Panc1 (cell line): ENCODE results near the gene RER1. TPM values are rescaled to one million over a fixed set of nuclear protein-coding genes. Genes with fewer than 3 reads are reported as not detected.

Experiments used
- ATAC-seq: fragments of 200-7000 bp; cut with Tn5 transposase; 2 replicates; pipeline ENCODE4 v1.9.1; 2020; ENCODE audit warnings: mild to moderate bottlenecking, moderate library complexity
- BruUV-seq: library from RNA; stranded (reverse); fragments of 400-500 nt; replicated peaks from 2 replicates; lab custom pipeline; 2021; lab: Mats Ljungman, UMichigan
- CTCF ChIA-PET: fragments of 300-600 bp; sonication (Branson Sonifier 250); formaldehyde crosslinking; loops from one replicate; lab custom pipeline; 2022; ENCODE audit warnings: antibody characterized with exemption; lab: Charles Lee
- POLR2A ChIA-PET: fragments of 300-600 bp; sonication (Branson Sonifier 250); formaldehyde crosslinking; loops from one replicate; lab custom pipeline; 2022; ENCODE audit warnings: antibody characterized with exemption; lab: Charles Lee
- DNase-seq: peaks from one replicate; pipeline ENCODE4 v3.0.0-alpha.2; 2010; ENCODE audit warnings: low read depth, low spot score
- H3K27ac ChIP-seq: 2 replicates; pipeline ENCODE4 v1.5.1; 2011; ENCODE audit warnings: mild to moderate bottlenecking, low read length, inconsistent platforms
- H3K27me3 ChIP-seq: fragments of 200-500 bp; sonication (Bioruptor generic); 2 replicates; pipeline ENCODE4 v1.6.0; 2014; ENCODE audit warnings: low read length, inconsistent platforms; ENCODE audit not compliant: control insufficient read depth, insufficient read depth
- H3K36me3 ChIP-seq: fragments of 200-500 bp; sonication (Bioruptor generic); 2 replicates; pipeline ENCODE4 v1.5.1; 2014; ENCODE audit warnings: inconsistent platforms, mild to moderate bottlenecking, low read length, moderate library complexity; ENCODE audit not compliant: control insufficient read depth, insufficient read depth
- H3K4me1 ChIP-seq: 2 replicates; pipeline ENCODE4 v1.5.1; 2011; ENCODE audit warnings: inconsistent platforms, mild to moderate bottlenecking, low read length, moderate library complexity; ENCODE audit not compliant: control insufficient read depth, insufficient read depth
- H3K4me3 ChIP-seq, 2 experiments: 2 replicates each; pipeline ENCODE4 v1.5.1; 2011 to 2012; ENCODE audit warnings: low read depth in 2 of 2, low read length in 2 of 2, mild to moderate bottlenecking in 2 of 2, inconsistent platforms in 1 of 2, moderate library complexity in 1 of 2
- H3K9me3 ChIP-seq: fragments of 200-500 bp; sonication (Bioruptor generic); 2 replicates; pipeline ENCODE4 v1.5.1; 2014; ENCODE audit warnings: low read depth, mild to moderate bottlenecking, inconsistent platforms, low read length, moderate library complexity; ENCODE audit not compliant: control insufficient read depth, insufficient read depth
- CTCF ChIP-seq: fragments of 450-650 bp; IDR thresholded peaks from 2 replicates; pipeline ENCODE4 v1.5.1; 2017; ENCODE audit warnings: mild to moderate bottlenecking
- POLR2AphosphoS5 ChIP-seq: IDR thresholded peaks from 2 replicates; pipeline ENCODE4 v1.6.1; 2012; ENCODE audit warnings: mild to moderate bottlenecking, low read depth, low read length, moderate library complexity
- REST ChIP-seq, 2 experiments: IDR thresholded peaks; 2 replicates each; pipeline ENCODE4 v1.6.1; 2011 to 2012; ENCODE audit warnings: low read depth in 2 of 2, control low read depth in 1 of 2, low read length in 1 of 2, mild to moderate bottlenecking in 1 of 2, moderate library complexity in 1 of 2; ENCODE audit not compliant: insufficient read depth in 1 of 2
- SIN3A ChIP-seq: IDR thresholded peaks from 2 replicates; pipeline ENCODE4 v1.6.1; 2012; ENCODE audit warnings: low read depth, mild to moderate bottlenecking, low read length, moderate library complexity, borderline replicate concordance; ENCODE audit not compliant: insufficient read depth
- TCF7L2 ChIP-seq: IDR thresholded peaks from 2 replicates; pipeline ENCODE4 v1.6.1; 2011; ENCODE audit warnings: mild to moderate bottlenecking, low read depth, low read length, inconsistent platforms
- in situ Hi-C: cut with HindIII; loops from 2 replicates; pipeline ENCODE4 v1.10.0; 2016; ENCODE audit warnings: low sequenced_read_pairs, low pct_unique_long_range_greater_than_20kb
- intact Hi-C: fragments of 100-400 bp; cut with micrococcal nuclease; formaldehyde crosslinking; loops from one replicate; pipeline ENCODE4 v1.10.0; 2022; ENCODE audit not compliant: unreplicated experiment
- total RNA-seq: library from RNA; stranded (reverse); gene quantifications from one replicate; pipeline ENCODE4 v1.2.1, GENCODE V29; 2021; ENCODE audit not compliant: unreplicated experiment

RER1 gene
- total RNA-seq, 1 experiment from 2014 or later, result 235 TPM

GRCh38 chr1:2347409-2347785 lies 44.2 kb upstream of the RER1 start:
- Histone ChIP-seq H3K9me3 (no peaks in the 10 kb centered on the region), H3K4me3 (no peak overlapping the region), H3K27me3 (no peaks in the 10 kb centered on the region), H3K27ac (no peak overlapping the region), H3K4me1 (no peaks in the 10 kb centered on the region), H3K36me3 (no peaks in the 10 kb centered on the region)
- no peak for TF ChIP-seq POLR2AphosphoS5
- DNase-seq, result no peak
- ChIA-PET CTCF (no interaction called here), POLR2A (no interaction called here)
- in situ Hi-C loops (no loop called here), intact Hi-C loops (no loop called here)
- no TSS peak for BruUV-seq
- ATAC-seq, result no peak

- Histone ChIP-seq H3K9me3 (no peaks in the 10 kb centered on the region), H3K4me1 (no peaks in the 10 kb centered on the region), H3K27ac (no peak overlapping the region), H3K27me3 (no peaks in the 10 kb centered on the region), H3K4me3 (no peak overlapping the region), H3K36me3 (no peaks in the 10 kb centered on the region)
- POLR2A ChIA-PET, result no interaction called here
- DNase-seq (no peak), ATAC-seq (no peak)
- TF ChIP-seq CTCF (no peak), TCF7L2 (no peak), REST (IDR thresholded peaks at IDR 0.05; ENCODE audit: insufficient read depth in 1 of 2, low read depth in 2 of 2, low read length in 1 of 2) (no peak), SIN3A (no peak), POLR2AphosphoS5 (no peak)
- intact Hi-C loops (no loop called here), in situ Hi-C loops (no loop called here)
- no TSS peak for BruUV-seq
- CTCF ChIA-PET, result no interaction called here
Observed at GRCh38 chr1:2347896-2348295, 43.7 kb upstream of the RER1 start.

GRCh38 chr1:2348346-2349325 lies 43.0 kb upstream of the RER1 start:
- CTCF ChIA-PET, result no interaction called here
- no peaks in the 10 kb centered on the region for H3K4me1 ChIP-seq
- no peak for TF ChIP-seq POLR2AphosphoS5
- no peak for TF ChIP-seq REST (IDR thresholded peaks at IDR 0.05; ENCODE audit: insufficient read depth in 1 of 2, low read depth in 2 of 2, low read length in 1 of 2)
- TF ChIP-seq CTCF, result no peak
- TF ChIP-seq TCF7L2, result no peak
- no peak for TF ChIP-seq SIN3A
- POLR2A ChIA-PET, result no interaction called here
- in situ Hi-C loops, result no loop called here
- no peaks in the 10 kb centered on the region for H3K36me3 ChIP-seq
- no peaks in the 10 kb centered on the region for H3K27me3 ChIP-seq
- H3K4me3 ChIP-seq, result no peak overlapping the region
- no TSS peak for BruUV-seq
- intact Hi-C loops, result no loop called here
- DNase-seq (no peak), ATAC-seq (no peak)
- no peak overlapping the region for H3K27ac ChIP-seq
- no peaks in the 10 kb centered on the region for H3K9me3 ChIP-seq
